H1 (cell line): ENCODE data around the gene KIFBP. TPM values are rescaled to one million over a fixed set of nuclear protein-coding genes. Genes with fewer than 3 reads are reported as not detected.

Experiments
- CTCF ChIA-PET: fragments of 300-600 bp; sonication (Branson Sonifier 250); formaldehyde crosslinking; loops from one replicate; lab custom pipeline; 2021; ENCODE audit not compliant: partially characterized antibody; lab: Charles Lee
- POLR2A ChIA-PET: fragments of 300-600 bp; sonication (Branson Sonifier 250); formaldehyde crosslinking; loops from one replicate; lab custom pipeline; 2021; ENCODE audit warnings: inconsistent platforms; ENCODE audit not compliant: partially characterized antibody; lab: Charles Lee
- DNase-seq, 2 experiments: peaks; one replicate each; pipeline versions ENCODE4 v3.0.0 to v3.0.0-alpha.2; 2010 to 2022; ENCODE audit warnings: low spot score in 2 of 2, low read depth in 1 of 2, mixed read lengths in 1 of 2
- FAIRE-seq: peaks from 2 replicates; lab custom pipeline; 2011; peaks lifted over from hg19 to GRCh38; lab: Jason Lieb, UNC
- H2AFZ ChIP-seq: 2 replicates; pipeline ENCODE4 v1.8.1; 2012; ENCODE audit warnings: low read length, inconsistent platforms
- H2AK5ac ChIP-seq: 2 replicates; pipeline ENCODE4 v1.6.1; 2013; ENCODE audit warnings: low read depth, low read length
- H2BK120ac ChIP-seq: replicated peaks from 2 replicates; pipeline ENCODE3; 2013; ENCODE audit warnings: low read depth, low read length, inconsistent platforms
- H2BK12ac ChIP-seq: 2 replicates; pipeline ENCODE4 v1.6.1; 2013; ENCODE audit warnings: low read depth, low read length
- H2BK15ac ChIP-seq: 2 replicates; pipeline ENCODE4 v1.6.1; 2013; ENCODE audit warnings: low read length
- H2BK20ac ChIP-seq: 2 replicates; pipeline ENCODE4 v1.6.1; 2013; ENCODE audit warnings: low read length
- H2BK5ac ChIP-seq: 2 replicates; pipeline ENCODE4 v1.6.1; 2013; ENCODE audit warnings: low read depth, low read length
- H3K14ac ChIP-seq: 2 replicates; pipeline ENCODE4 v1.6.1; 2013; ENCODE audit warnings: inconsistent platforms; ENCODE audit not compliant: insufficient read length
- H3K18ac ChIP-seq: 2 replicates; pipeline ENCODE4 v1.6.1; 2013; ENCODE audit warnings: low read length; ENCODE audit errors: extremely low read depth
- H3K23ac ChIP-seq: 2 replicates; pipeline ENCODE4 v1.6.1; 2013; ENCODE audit warnings: inconsistent platforms; ENCODE audit not compliant: insufficient read length
- H3K23me2 ChIP-seq: 2 replicates; pipeline ENCODE4 v1.6.1; 2013; ENCODE audit warnings: low read depth, low read length
- H3K27ac ChIP-seq: 2 replicates; pipeline ENCODE4 v1.6.1; 2011; ENCODE audit warnings: low read depth, low read length, inconsistent platforms
- H3K27me3 ChIP-seq, 4 experiments: replicated peaks in 1 of 4; 1 replicate in 1 of 4; 2 replicates in 3 of 4; pipeline versions ENCODE4 v1.6.1 to v1.8.1; 2011 to 2013; ENCODE audit warnings: low read length in 3 of 4, mild to moderate bottlenecking in 3 of 4, inconsistent platforms in 2 of 4, mixed read lengths in 2 of 4, moderate library complexity in 1 of 4; ENCODE audit not compliant: control insufficient read depth in 3 of 4, insufficient read depth in 3 of 4; ENCODE audit errors: extremely low read depth in 1 of 4
- H3K36me3 ChIP-seq, 4 experiments: 2 replicates each; pipeline versions ENCODE4 v1.6.1 to v1.8.1; 2011 to 2013; ENCODE audit warnings: mild to moderate bottlenecking in 4 of 4, low read length in 3 of 4, moderate library complexity in 2 of 4, control low read depth in 1 of 4, inconsistent platforms in 1 of 4; ENCODE audit not compliant: insufficient read depth in 4 of 4, control insufficient read depth in 2 of 4
- H3K4ac ChIP-seq: replicated peaks from 2 replicates; pipeline ENCODE3; 2013; ENCODE audit warnings: low read length, low read depth, mixed read lengths, inconsistent platforms; ENCODE audit not compliant: insufficient read length
- H3K4me1 ChIP-seq, 4 experiments: replicated peaks in 1 of 4; 1 replicate in 1 of 4; 2 replicates in 3 of 4; pipeline versions ENCODE4 v1.6.1 to v1.8.1; 2011 to 2013; ENCODE audit warnings: low read length in 3 of 4, inconsistent platforms in 2 of 4, mixed read lengths in 1 of 4; ENCODE audit not compliant: insufficient read depth in 4 of 4, control insufficient read depth in 3 of 4
- H3K4me2 ChIP-seq, 2 experiments: 2 replicates each; pipeline versions ENCODE4 v1.6.1 to v1.8.1; 2011 to 2013; ENCODE audit warnings: low read depth in 2 of 2, low read length in 2 of 2, control low read depth in 1 of 2, inconsistent platforms in 1 of 2, mild to moderate bottlenecking in 1 of 2; ENCODE audit not compliant: insufficient read depth in 1 of 2
- H3K4me3 ChIP-seq, 4 experiments: fragments of 200-600, 300-600 bp in 1 of 4; sonication (generic), shearing (Covaris generic), sonication (Bioruptor Twin) in 1 of 4; 2 replicates each; pipeline versions ENCODE4 v1.5.1 to v1.8.1; 2011 to 2016; ENCODE audit warnings: low read length in 4 of 4, low read depth in 3 of 4, control low read depth in 2 of 4, inconsistent platforms in 2 of 4, mild to moderate bottlenecking in 2 of 4, mixed read lengths in 1 of 4, moderate library complexity in 1 of 4; ENCODE audit not compliant: insufficient read depth in 2 of 4; ENCODE audit errors: extremely low read depth in 1 of 4
- H3K56ac ChIP-seq: replicated peaks from 2 replicates; pipeline ENCODE3; 2013; ENCODE audit warnings: low read depth, mild to moderate bottlenecking, mixed read lengths, low read length, inconsistent platforms; ENCODE audit not compliant: insufficient read length
- H3K79me1 ChIP-seq: 2 replicates; pipeline ENCODE4 v1.6.1; 2013; ENCODE audit warnings: low read depth, low read length, control low read depth
- H3K79me2 ChIP-seq, 2 experiments: 2 replicates each; pipeline versions ENCODE4 v1.6.1 to v1.8.1; 2012 to 2013; ENCODE audit warnings: low read length in 2 of 2, mild to moderate bottlenecking in 2 of 2, inconsistent platforms in 1 of 2; ENCODE audit not compliant: insufficient read depth in 2 of 2, control insufficient read depth in 1 of 2
- H3K9ac ChIP-seq, 4 experiments: replicated peaks in 1 of 4; 1 replicate in 1 of 4; 2 replicates in 3 of 4; pipeline versions ENCODE4 v1.6.1 to v1.8.1; 2011 to 2013; ENCODE audit warnings: low read depth in 3 of 4, low read length in 3 of 4, control low read depth in 2 of 4, mild to moderate bottlenecking in 2 of 4, moderate library complexity in 2 of 4, inconsistent platforms in 1 of 4; ENCODE audit errors: extremely low read depth in 1 of 4
- H3K9me3 ChIP-seq, 2 experiments: 2 replicates each; pipeline versions ENCODE4 v1.6.1 to v1.8.1; 2012 to 2013; ENCODE audit warnings: mild to moderate bottlenecking in 2 of 2, moderate library complexity in 2 of 2, control low read depth in 1 of 2, inconsistent platforms in 1 of 2, low read depth in 1 of 2, low read length in 1 of 2, mixed read lengths in 1 of 2; ENCODE audit not compliant: insufficient read depth in 2 of 2
- H4K20me1 ChIP-seq, 2 experiments: replicated peaks in 1 of 2; 2 replicates each; pipeline versions ENCODE3 to v1.8.1; 2011 to 2013; ENCODE audit warnings: inconsistent platforms in 2 of 2, low read length in 2 of 2, mild to moderate bottlenecking in 1 of 2; ENCODE audit not compliant: insufficient read depth in 2 of 2, control insufficient read depth in 1 of 2
- H4K5ac ChIP-seq: 2 replicates; pipeline ENCODE4 v1.6.1; 2013; ENCODE audit warnings: low read length, low read depth, mixed read lengths, inconsistent platforms; ENCODE audit not compliant: insufficient read length
- H4K8ac ChIP-seq: 2 replicates; pipeline ENCODE4 v1.8.0; 2013; ENCODE audit warnings: mild to moderate bottlenecking, moderate library complexity, low read length, inconsistent platforms; ENCODE audit not compliant: insufficient read depth; ENCODE audit errors: extremely low read depth
- H4K91ac ChIP-seq: replicated peaks from 2 replicates; pipeline ENCODE3; 2013; ENCODE audit warnings: low read length, mixed read lengths, inconsistent platforms; ENCODE audit not compliant: insufficient read length
- BACH1 ChIP-seq: IDR thresholded peaks from 2 replicates; pipeline ENCODE4 v1.6.1; 2012; ENCODE audit warnings: low read length, improper control_type of control experiment
- BRCA1 ChIP-seq: IDR thresholded peaks from 2 replicates; pipeline ENCODE4 v1.6.1; 2012; ENCODE audit warnings: low read depth, low read length, improper control_type of control experiment
- CHD2 ChIP-seq: IDR thresholded peaks from 2 replicates; pipeline ENCODE4 v1.6.1; 2012; ENCODE audit warnings: low read length, improper control_type of control experiment
- EZH2 ChIP-seq: fragments of 200-600 bp; sonication (generic); IDR thresholded peaks from 2 replicates; pipeline ENCODE4 v1.7.1; 2012; ENCODE audit warnings: low read depth, mild to moderate bottlenecking, moderate library complexity, low read length, inconsistent platforms; ENCODE audit not compliant: severe bottlenecking
- RAD21 ChIP-seq, 2 experiments: IDR thresholded peaks in 1 of 2; conservative IDR thresholded peaks in 1 of 2; 2 replicates each; pipeline ENCODE4 v1.6.1; 2011; ENCODE audit warnings: low read depth in 2 of 2, low read length in 2 of 2, improper control_type of control experiment in 1 of 2, inconsistent platforms in 1 of 2, mild to moderate bottlenecking in 1 of 2, moderate library complexity in 1 of 2
- RBBP5 ChIP-seq: IDR thresholded peaks from 2 replicates; pipeline ENCODE4 v1.7.1; 2012; ENCODE audit warnings: low read depth, mild to moderate bottlenecking, inconsistent platforms, low read length, moderate library complexity, borderline replicate concordance
- WGBS, 2 experiments: shearing (Covaris generic) in 1 of 2; methylation state at CpG; one replicate each; pipeline versions ENCODE4 v1.1.6 to v1.1.7; 2013 to 2015; ENCODE audit warnings: low lambda C conversion rate in 2 of 2, mixed read lengths in 2 of 2, inconsistent platforms in 1 of 2, low coverage in 1 of 2, missing lambda C conversion rate in 1 of 2; ENCODE audit not compliant: insufficient replicate concordance in 2 of 2, insufficient coverage in 1 of 2, insufficient read length in 1 of 2; ENCODE audit errors: extremely low coverage in 1 of 2, missing lambda C conversion rate in 1 of 2; 5-methylcytosine and 5-hydroxymethylcytosine counted together
- polyA plus RNA-seq, 7 experiments: library from polyadenylated mRNA; depleted of rRNA in 3 of 7; stranded (reverse) in 5 of 7; unstranded in 2 of 7; fragments of >200 nt in 5 of 7; fragments of 200-250 nt in 2 of 7; gene quantifications; 1 replicate in 5 of 7; 2 replicates in 1 of 7; 4 replicates in 1 of 7; pipeline versions ENCODE4 v1.2.1 to v1.2.3, GENCODE V29; 2011 to 2013; ENCODE audit warnings: missing spikeins in 2 of 7, mixed read lengths in 2 of 7
- total RNA-seq: library from RNA; stranded (reverse); fragmentation: NEBNext Ultra II Directional; extraction: Animal tissue kit (Norgen Biotek cat#: 25700); gene quantifications from 2 replicates; pipeline ENCODE4 v1.2.1, GENCODE V29; 2021
- TF ChIP-seq, protein P1 (sequence below): IDR thresholded peaks from 2 replicates; pipeline ENCODE4 v1.6.1; 2012; ENCODE audit warnings: inconsistent platforms
- TF ChIP-seq, protein P2 (sequence below), 3 experiments: IDR thresholded peaks; 1 replicate in 2 of 3; 2 replicates in 1 of 3; pipeline versions ENCODE4 v1.5.1 to v1.6.1; 2011; ENCODE audit warnings: low read length in 3 of 3, mild to moderate bottlenecking in 3 of 3, inconsistent platforms in 2 of 3, low read depth in 1 of 3, moderate library complexity in 1 of 3; ENCODE audit not compliant: insufficient read depth in 1 of 3; ENCODE audit errors: control extremely low read depth in 1 of 3

KIFBP gene
- total and polyA plus RNA-seq, 2 of the 8 experiments (the other 6 are each of a cell fraction or from before 2014, with no cell fraction given): 17.3 to 34.6 TPM

DNA sequence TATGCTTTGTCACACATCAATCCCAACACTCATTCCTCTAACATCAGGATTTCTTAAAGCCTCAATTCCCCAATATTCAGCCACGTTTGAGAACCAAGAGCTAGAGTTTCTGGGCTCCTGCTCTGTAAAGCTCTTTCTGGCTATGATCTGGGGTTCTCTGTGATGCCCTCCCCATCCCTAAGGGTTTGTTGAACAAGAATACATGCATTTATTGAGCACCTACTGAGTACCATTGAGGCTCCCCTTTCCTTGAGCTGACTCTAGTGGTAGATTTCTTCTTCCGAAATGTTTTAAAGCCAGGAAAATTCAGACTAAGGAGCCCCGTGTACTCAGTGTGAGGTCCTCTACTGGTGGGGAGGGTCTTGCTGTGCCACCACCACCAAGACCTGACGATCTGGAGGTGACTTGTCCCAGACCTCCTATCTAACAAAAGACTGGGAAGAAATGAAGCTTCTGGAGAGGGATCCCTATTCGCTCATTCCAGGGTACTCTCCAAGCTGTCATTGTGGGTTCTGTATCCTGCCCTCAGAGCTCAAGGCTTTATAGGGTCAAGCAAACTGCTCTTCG lies 76.2 kb downstream of the KIFBP start:
- Histone ChIP-seq H2BK20ac (no peak overlapping the region), H3K9ac (no peak overlapping the region), H4K20me1 (no peaks in the 10 kb centered on the region), H3K36me3 (no peaks in the 10 kb centered on the region), H2BK12ac (no peak overlapping the region), H3K4me3 (no peak overlapping the region), H3K56ac (no peak overlapping the region), H4K5ac (no peak overlapping the region), H3K79me1 (no peaks in the 10 kb centered on the region), H2BK15ac (no peak overlapping the region), H2BK120ac (no peak overlapping the region), H4K8ac (no peak overlapping the region), H3K4ac (peak overlapping the region; percentile 41), H3K79me2 (no peaks in the 10 kb centered on the region), H4K91ac (no peak overlapping the region)
- CTCF ChIA-PET: interaction anchor here (0.6 to 2.8 kb wide), 19 partner anchors 9 to 89 kb away, joined by 3 to 16 read pairs (median 5); no protein-coding TSS in a partner anchor
- no peak for FAIRE-seq
- WGBS, 2 experiments: 79% methylated on average over 6 of the region's 6 CpGs; no CpG with 5 or more reads in 1 of the 2 experiments
- peak in 1 of 2 experiments; percentile 19; a peak in 1 of 4 replicates for TF ChIP-seq RAD21 (IDR thresholded peaks at IDR 0.05 in 1 of 2, conservative IDR thresholded peaks at IDR 0.05 in 1 of 2; ENCODE audit: low read depth in 2 of 2, low read length in 2 of 2)
- TF ChIP-seq BACH1: no peak
- TF ChIP-seq, protein P1, sequence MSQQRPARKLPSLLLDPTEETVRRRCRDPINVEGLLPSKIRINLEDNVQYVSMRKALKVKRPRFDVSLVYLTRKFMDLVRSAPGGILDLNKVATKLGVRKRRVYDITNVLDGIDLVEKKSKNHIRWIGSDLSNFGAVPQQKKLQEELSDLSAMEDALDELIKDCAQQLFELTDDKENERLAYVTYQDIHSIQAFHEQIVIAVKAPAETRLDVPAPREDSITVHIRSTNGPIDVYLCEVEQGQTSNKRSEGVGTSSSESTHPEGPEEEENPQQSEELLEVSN: no peak
- TF ChIP-seq, protein P2, sequence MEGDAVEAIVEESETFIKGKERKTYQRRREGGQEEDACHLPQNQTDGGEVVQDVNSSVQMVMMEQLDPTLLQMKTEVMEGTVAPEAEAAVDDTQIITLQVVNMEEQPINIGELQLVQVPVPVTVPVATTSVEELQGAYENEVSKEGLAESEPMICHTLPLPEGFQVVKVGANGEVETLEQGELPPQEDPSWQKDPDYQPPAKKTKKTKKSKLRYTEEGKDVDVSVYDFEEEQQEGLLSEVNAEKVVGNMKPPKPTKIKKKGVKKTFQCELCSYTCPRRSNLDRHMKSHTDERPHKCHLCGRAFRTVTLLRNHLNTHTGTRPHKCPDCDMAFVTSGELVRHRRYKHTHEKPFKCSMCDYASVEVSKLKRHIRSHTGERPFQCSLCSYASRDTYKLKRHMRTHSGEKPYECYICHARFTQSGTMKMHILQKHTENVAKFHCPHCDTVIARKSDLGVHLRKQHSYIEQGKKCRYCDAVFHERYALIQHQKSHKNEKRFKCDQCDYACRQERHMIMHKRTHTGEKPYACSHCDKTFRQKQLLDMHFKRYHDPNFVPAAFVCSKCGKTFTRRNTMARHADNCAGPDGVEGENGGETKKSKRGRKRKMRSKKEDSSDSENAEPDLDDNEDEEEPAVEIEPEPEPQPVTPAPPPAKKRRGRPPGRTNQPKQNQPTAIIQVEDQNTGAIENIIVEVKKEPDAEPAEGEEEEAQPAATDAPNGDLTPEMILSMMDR (IDR thresholded peaks at IDR 0.05; ENCODE audit: control extremely low read depth in 1 of 3, insufficient read depth in 1 of 3, low read depth in 1 of 3, low read length in 3 of 3): peak; percentile 8 to 29 (median 28); a peak in 3 of 4 replicates
- no peak for TF ChIP-seq BRCA1
- no peak for TF ChIP-seq EZH2
- TF ChIP-seq CHD2: no peak
- TF ChIP-seq RBBP5: no peak
- TF ChIP-seq, all 59 proteins: peak for 2
- no peak for DNase-seq
- no peak overlapping the region for H2AK5ac ChIP-seq
- H3K9me3 ChIP-seq: no peaks in the 10 kb centered on the region
- H3K23ac ChIP-seq: no peak overlapping the region
- H3K23me2 ChIP-seq: no peaks in the 10 kb centered on the region
- POLR2A ChIA-PET: interaction anchor here (1.1 kb wide), 1 partner anchor 13 kb away, joined by 3 read pairs; no protein-coding TSS in a partner anchor
- no peak overlapping the region for H2BK5ac ChIP-seq
- no peaks in the 10 kb centered on the region for H3K27me3 ChIP-seq
- no peak overlapping the region for H3K18ac ChIP-seq
- H3K4me1 ChIP-seq: peaks cover 0 to 5% (median 2%) of the 10 kb centered on the region in 4 experiments; a peak in 5 of 7 replicates
- H2AFZ ChIP-seq: no peak overlapping the region
- H3K14ac ChIP-seq: no peak overlapping the region
- H3K27ac ChIP-seq: no peak overlapping the region
- H3K4me2 ChIP-seq: no peak overlapping the region
